WTC11 (cell line): ENCODE measurements around the gene TFF3. TPM values are rescaled to one million over a fixed set of nuclear protein-coding genes. Genes with fewer than 3 reads are reported as not detected.

Experiments
- ATAC-seq: fragments of 200-7000 bp; cut with Tn5 transposase; 2 replicates; pipeline ENCODE4 v1.10.0; 2021; ENCODE audit warnings: mild to moderate bottlenecking, moderate library complexity
- CTCF ChIA-PET: fragments of 300-600 bp; sonication (Branson Sonifier 250); formaldehyde crosslinking; loops from one replicate; lab custom pipeline; 2021; ENCODE audit warnings: antibody characterized with exemption; lab: Charles Lee
- POLR2A ChIA-PET: fragments of 350-600 bp; sonication (Branson Sonifier 250); formaldehyde crosslinking; loops from one replicate; lab custom pipeline; 2021; ENCODE audit warnings: antibody characterized with exemption; lab: Charles Lee
- DNase-seq: peaks from one replicate; pipeline ENCODE4 v3.0.0; 2021; ENCODE audit warnings: low spot score
- H3K27ac Mint-ChIP-seq: 2 replicates; pipeline ENCODE4 v1.8.0; 2021; ENCODE audit warnings: mixed read lengths
- H3K27me3 Mint-ChIP-seq: 2 replicates; pipeline ENCODE4 v1.8.0; 2021; ENCODE audit warnings: low read depth, mild to moderate bottlenecking, moderate library complexity, mixed read lengths
- H3K36me3 Mint-ChIP-seq: 2 replicates; pipeline ENCODE4 v1.8.0; 2021; ENCODE audit warnings: mixed read lengths
- H3K4me1 Mint-ChIP-seq: 2 replicates; pipeline ENCODE4 v1.8.0; 2022; ENCODE audit warnings: mixed read lengths
- H3K4me3 Mint-ChIP-seq: 2 replicates; pipeline ENCODE4 v1.8.0; 2021; ENCODE audit warnings: mild to moderate bottlenecking, moderate library complexity, mixed read lengths
- H3K9me3 Mint-ChIP-seq: 2 replicates; pipeline ENCODE4 v1.8.0; 2021; ENCODE audit warnings: mixed read lengths
- AR ChIP-seq: fragments of 250-450 bp; sonication (Bioruptor Pico); IDR thresholded peaks from 2 replicates; pipeline ENCODE4 v1.9.0; 2021; ENCODE audit warnings: mild to moderate bottlenecking
- CREB1 ChIP-seq: sonication (generic); formaldehyde crosslinking; IDR thresholded peaks from 2 replicates; pipeline ENCODE4 v1.8.0; 2023; ENCODE audit warnings: mild to moderate bottlenecking, missing genetic modification reagents
- E2F1 ChIP-seq: sonication (generic); formaldehyde crosslinking; IDR thresholded peaks from 2 replicates; pipeline ENCODE4 v1.8.0; 2022; ENCODE audit warnings: mild to moderate bottlenecking, missing genetic modification reagents
- E2F5 ChIP-seq: sonication (generic); formaldehyde crosslinking; IDR thresholded peaks from 2 replicates; pipeline ENCODE4 v1.8.1; 2022; ENCODE audit warnings: mild to moderate bottlenecking, moderate library complexity, missing genetic modification reagents
- ELF4 ChIP-seq: sonication (generic); formaldehyde crosslinking; IDR thresholded peaks from 2 replicates; pipeline ENCODE4 v1.8.1; 2022; ENCODE audit warnings: low read depth, mild to moderate bottlenecking, moderate library complexity, missing genetic modification reagents
- FOXK1 ChIP-seq: sonication (generic); formaldehyde crosslinking; IDR thresholded peaks from 2 replicates; pipeline ENCODE4 v1.8.0; 2022; ENCODE audit warnings: mild to moderate bottlenecking, moderate library complexity, missing genetic modification reagents
- FOXP4 ChIP-seq: sonication (generic); formaldehyde crosslinking; IDR thresholded peaks from 2 replicates; pipeline ENCODE4 v1.8.0; 2022; ENCODE audit warnings: mild to moderate bottlenecking, missing genetic modification reagents
- GRHL2 ChIP-seq: fragments of 250-450 bp; sonication (Bioruptor Pico); IDR thresholded peaks from 2 replicates; pipeline ENCODE4 v1.8.0; 2022; ENCODE audit warnings: mild to moderate bottlenecking, moderate library complexity; ENCODE audit not compliant: insufficient replicate concordance, severe bottlenecking
- JAZF1 ChIP-seq: fragments of 250-450 bp; sonication (Bioruptor Pico); IDR thresholded peaks from 2 replicates; pipeline ENCODE4 v1.9.0; 2021; ENCODE audit warnings: moderate library complexity, mild to moderate bottlenecking, inconsistent platforms
- KAT7 ChIP-seq: sonication (generic); formaldehyde crosslinking; IDR thresholded peaks from 2 replicates; pipeline ENCODE4 v1.8.1; 2023; ENCODE audit warnings: missing genetic modification reagents, mild to moderate bottlenecking, borderline replicate concordance
- MLX ChIP-seq: sonication (generic); formaldehyde crosslinking; IDR thresholded peaks from 2 replicates; pipeline ENCODE4 v1.8.1; 2023; ENCODE audit warnings: mild to moderate bottlenecking, missing genetic modification reagents, moderate library complexity
- MYBL2 ChIP-seq: sonication (generic); formaldehyde crosslinking; IDR thresholded peaks from 2 replicates; pipeline ENCODE4 v1.8.1; 2023; ENCODE audit warnings: mild to moderate bottlenecking, moderate library complexity, missing genetic modification reagents
- NFYB ChIP-seq: sonication (generic); formaldehyde crosslinking; conservative IDR thresholded peaks from 2 replicates; pipeline ENCODE4 v1.8.0; 2022; ENCODE audit warnings: low read depth, missing genetic modification reagents
- NR1H2 ChIP-seq: sonication (generic); formaldehyde crosslinking; IDR thresholded peaks from 2 replicates; pipeline ENCODE4 v1.9.0; 2021; ENCODE audit warnings: mild to moderate bottlenecking, moderate library complexity, missing genetic modification reagents
- NR2C2 ChIP-seq: sonication (generic); formaldehyde crosslinking; IDR thresholded peaks from 2 replicates; pipeline ENCODE4 v1.8.0; 2022; ENCODE audit warnings: mild to moderate bottlenecking, missing genetic modification reagents
- PRDM15 ChIP-seq: sonication (generic); formaldehyde crosslinking; IDR thresholded peaks from 2 replicates; pipeline ENCODE4 v1.8.0; 2022; ENCODE audit warnings: missing genetic modification reagents
- PREB ChIP-seq: sonication (generic); formaldehyde crosslinking; IDR thresholded peaks from 2 replicates; pipeline ENCODE4 v1.8.1; 2022; ENCODE audit warnings: mild to moderate bottlenecking, missing genetic modification reagents, moderate library complexity, borderline replicate concordance
- RORB ChIP-seq: fragments of 250-450 bp; sonication (Bioruptor Pico); IDR thresholded peaks from 2 replicates; pipeline ENCODE4 v1.9.0; 2021; ENCODE audit warnings: mild to moderate bottlenecking
- TCF7 ChIP-seq: sonication (generic); formaldehyde crosslinking; IDR thresholded peaks from 2 replicates; pipeline ENCODE4 v1.8.0; 2022; ENCODE audit warnings: mild to moderate bottlenecking, low read depth, missing genetic modification reagents, moderate library complexity
- USF1 ChIP-seq: sonication (generic); formaldehyde crosslinking; IDR thresholded peaks from 2 replicates; pipeline ENCODE4 v1.8.0; 2022; ENCODE audit warnings: mild to moderate bottlenecking, missing genetic modification reagents
- ZNF138 ChIP-seq: sonication (generic); formaldehyde crosslinking; conservative IDR thresholded peaks from 2 replicates; pipeline ENCODE4 v1.8.1; 2022; ENCODE audit warnings: mild to moderate bottlenecking, moderate library complexity, missing genetic modification reagents
- ZNF671 ChIP-seq: fragments of 250-450 bp; sonication (Bioruptor Pico); IDR thresholded peaks from 2 replicates; pipeline ENCODE4 v1.8.0; 2021; ENCODE audit warnings: mild to moderate bottlenecking
- total RNA-seq: library from RNA; stranded (reverse); gene quantifications from 3 replicates; pipeline ENCODE4 v1.2.3, GENCODE V29; 2021

Gene TFF3
- total RNA-seq, 1 experiment from 2014 or later: 4.2 TPM

GRCh38 chr21:42262831-42263231, 52.4 kb downstream of the TFF3 start:
- H3K9me3 Mint-ChIP-seq: no peaks in the 10 kb centered on the region
- CTCF ChIA-PET: interaction anchor here (1.3 to 1.5 kb wide), 2 partner anchors 47 to 75 kb away, joined by 3 to 4 read pairs; no protein-coding TSS in a partner anchor
- H3K36me3 Mint-ChIP-seq: no peaks in the 10 kb centered on the region
- H3K4me3 Mint-ChIP-seq: no peak overlapping the region
- no peak overlapping the region for H3K27ac Mint-ChIP-seq
- TF ChIP-seq PREB (CRISPR knock-in tag): no peak
- no peak for TF ChIP-seq E2F5 (CRISPR knock-in tag)
- TF ChIP-seq AR: no peak
- TF ChIP-seq MYBL2 (CRISPR knock-in tag): no peak
- no peak for TF ChIP-seq RORB (CRISPR knock-in tag)
- no peak for TF ChIP-seq JAZF1 (CRISPR knock-in tag)
- no peak for TF ChIP-seq E2F1 (CRISPR knock-in tag)
- no peak for TF ChIP-seq NFYB (CRISPR knock-in tag)
- no peak for TF ChIP-seq ZNF671 (CRISPR knock-in tag)
- TF ChIP-seq TCF7 (CRISPR knock-in tag): no peak
- no peak for TF ChIP-seq FOXP4
- TF ChIP-seq KAT7: no peak
- TF ChIP-seq USF1 (CRISPR knock-in tag): no peak
- TF ChIP-seq NR1H2 (CRISPR knock-in tag): no peak
- TF ChIP-seq NR2C2 (CRISPR knock-in tag): no peak
- no peak for TF ChIP-seq FOXK1 (CRISPR knock-in tag)
- no peak for TF ChIP-seq ZNF138
- DNase-seq: no peak
- ATAC-seq: no peak
- POLR2A ChIA-PET: interaction anchor here (0.5 kb wide), 1 partner anchor 13 kb away, joined by 3 read pairs; no protein-coding TSS in a partner anchor
- no peaks in the 10 kb centered on the region for H3K27me3 Mint-ChIP-seq
- H3K4me1 Mint-ChIP-seq: peaks cover 19% of the 10 kb centered on the region

GRCh38 chr21:42261829-42262200, 53.4 kb downstream of the TFF3 start:
- Mint-ChIP-seq H3K36me3 (no peaks in the 10 kb centered on the region), H3K27ac (no peak overlapping the region), H3K4me1 (peaks cover 19% of the 10 kb centered on the region), H3K27me3 (no peaks in the 10 kb centered on the region), H3K9me3 (no peaks in the 10 kb centered on the region), H3K4me3 (no peak overlapping the region)
- DNase-seq (no peak), ATAC-seq (no peak)
- ChIA-PET CTCF (interaction anchor here (0.9 to 4.0 kb wide), 9 partner anchors 17 to 445 kb away, joined by 3 to 35 read pairs (median 4); partner anchors contain the start of gene UBASH3A), POLR2A (no interaction called here)
- TF ChIP-seq MLX (CRISPR knock-in tag): no peak
- TF ChIP-seq GRHL2 (CRISPR knock-in tag): no peak
- no peak for TF ChIP-seq CREB1 (CRISPR knock-in tag)
- TF ChIP-seq NR2C2 (CRISPR knock-in tag): no peak
- no peak for TF ChIP-seq PRDM15 (CRISPR knock-in tag)
- no peak for TF ChIP-seq ELF4
